Vagina (tissue), 2 donors: ENCODE results near the gene SH3RF1. TPM values are rescaled to one million over a fixed set of nuclear protein-coding genes. Genes with fewer than 3 reads are reported as not detected.
A peak's percentile ranks its signal among the peaks of the same experiment; 100 is the strongest.

Experiments
- DNase-seq, 2 donors: peaks; one replicate each; pipeline ENCODE4 v3.0.0-alpha.2; 2017; ENCODE audit errors: extremely low spot score in 2 of 2
- H3K27ac ChIP-seq: fragments of 200-600 bp; sonication (generic); one replicate; pipeline ENCODE4 v1.5.1; 2019
- H3K27me3 ChIP-seq: fragments of 200-600 bp; sonication (generic); one replicate; pipeline ENCODE4 v1.5.1; 2019
- H3K36me3 ChIP-seq, 2 donors: fragments of 200-600 bp; sonication (generic); one replicate each; pipeline ENCODE4 v1.5.1; 2017 to 2019
- H3K4me1 ChIP-seq: fragments of 200-600 bp; sonication (generic); one replicate; pipeline ENCODE4 v1.5.1; 2019
- H3K4me3 ChIP-seq, 2 donors: fragments of 200-600 bp; sonication (generic); 1 replicate in 1 of 2; 2 replicates in 1 of 2; pipeline ENCODE4 v1.5.1; 2016 to 2019
- H3K9me3 ChIP-seq: fragments of 200-600 bp; sonication (generic); one replicate; pipeline ENCODE4 v1.5.1; 2019
- POLR2A ChIP-seq, 2 donors: fragments of 450-650 bp; IDR thresholded peaks; one replicate each; pipeline ENCODE4 v1.6.1; 2017; ENCODE audit warnings: antibody characterized with exemption in 2 of 2, mild to moderate bottlenecking in 2 of 2, moderate library complexity in 2 of 2
- POLR2AphosphoS5 ChIP-seq, 2 donors: sonication (generic); formaldehyde crosslinking; IDR thresholded peaks; one replicate each; pipeline ENCODE4 v1.9.0; 2017; ENCODE audit warnings: antibody characterized with exemption in 2 of 2, mild to moderate bottlenecking in 2 of 2, low read depth in 1 of 2; ENCODE audit not compliant: insufficient read depth in 1 of 2
- intact Hi-C: fragments of 100-400 bp; cut with DNase I; formaldehyde crosslinking; loops from one replicate; pipeline ENCODE4 v1.15.1; 2023
- total RNA-seq: library from RNA; depleted of rRNA; stranded (reverse); fragments of >200 nt; gene quantifications from one replicate; pipeline ENCODE4 v1.2.3, GENCODE V29; 2016
- TF ChIP-seq, protein P1 (sequence below), 3 experiments: fragments of 450-650 bp in 2 of 3; fragments of 200-600 bp in 1 of 3; sonication (generic) in 1 of 3; IDR thresholded peaks; one replicate each; pipeline ENCODE4 v1.5.1; 2017 to 2019; ENCODE audit warnings: antibody characterized with exemption in 3 of 3, mild to moderate bottlenecking in 2 of 3, moderate library complexity in 2 of 3

Gene SH3RF1
- total RNA-seq, 1 donor from 2014 or later = 16.0 TPM

- no peak overlapping the region for H3K4me3 ChIP-seq
- no peaks in the 10 kb centered on the region for H3K9me3 ChIP-seq
- no peak for DNase-seq
- peaks cover 14% of the 10 kb centered on the region for H3K4me1 ChIP-seq
- TF ChIP-seq, protein P1, sequence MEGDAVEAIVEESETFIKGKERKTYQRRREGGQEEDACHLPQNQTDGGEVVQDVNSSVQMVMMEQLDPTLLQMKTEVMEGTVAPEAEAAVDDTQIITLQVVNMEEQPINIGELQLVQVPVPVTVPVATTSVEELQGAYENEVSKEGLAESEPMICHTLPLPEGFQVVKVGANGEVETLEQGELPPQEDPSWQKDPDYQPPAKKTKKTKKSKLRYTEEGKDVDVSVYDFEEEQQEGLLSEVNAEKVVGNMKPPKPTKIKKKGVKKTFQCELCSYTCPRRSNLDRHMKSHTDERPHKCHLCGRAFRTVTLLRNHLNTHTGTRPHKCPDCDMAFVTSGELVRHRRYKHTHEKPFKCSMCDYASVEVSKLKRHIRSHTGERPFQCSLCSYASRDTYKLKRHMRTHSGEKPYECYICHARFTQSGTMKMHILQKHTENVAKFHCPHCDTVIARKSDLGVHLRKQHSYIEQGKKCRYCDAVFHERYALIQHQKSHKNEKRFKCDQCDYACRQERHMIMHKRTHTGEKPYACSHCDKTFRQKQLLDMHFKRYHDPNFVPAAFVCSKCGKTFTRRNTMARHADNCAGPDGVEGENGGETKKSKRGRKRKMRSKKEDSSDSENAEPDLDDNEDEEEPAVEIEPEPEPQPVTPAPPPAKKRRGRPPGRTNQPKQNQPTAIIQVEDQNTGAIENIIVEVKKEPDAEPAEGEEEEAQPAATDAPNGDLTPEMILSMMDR (IDR thresholded peaks at IDR 0.05) = no peak
- TF ChIP-seq POLR2A (IDR thresholded peaks at IDR 0.05) (no peak), POLR2AphosphoS5 (IDR thresholded peaks at IDR 0.05; ENCODE audit: insufficient read depth in 1 of 2, low read depth in 1 of 2) (no peak)
- no peaks in the 10 kb centered on the region for H3K27me3 ChIP-seq
- no peaks in the 10 kb centered on the region for H3K36me3 ChIP-seq
- intact Hi-C loops = no loop called here
- H3K27ac ChIP-seq = peak overlapping the region; percentile 65
Measured at GRCh38 chr4:169080981-169081380, 189.8 kb downstream of the SH3RF1 start.

- H3K27me3 ChIP-seq = no peaks in the 10 kb centered on the region
- H3K9me3 ChIP-seq = no peaks in the 10 kb centered on the region
- DNase-seq = no peak
- H3K36me3 ChIP-seq = no peaks in the 10 kb centered on the region
- peak overlapping the region; percentile 78 for H3K27ac ChIP-seq
- H3K4me3 ChIP-seq = peak overlapping the region; percentile 15 to 35
- TF ChIP-seq POLR2A (IDR thresholded peaks at IDR 0.05) = no peak
- TF ChIP-seq, protein P1 (IDR thresholded peaks at IDR 0.05) = no peak
- TF ChIP-seq POLR2AphosphoS5 (IDR thresholded peaks at IDR 0.05; ENCODE audit: insufficient read depth in 1 of 2, low read depth in 1 of 2) = peak in 1 of 2 donors; percentile 81
- H3K4me1 ChIP-seq = peaks cover 14% of the 10 kb centered on the region
- intact Hi-C loops = no loop called here
Measured at GRCh38 chr4:169079942-169080827, 190.6 kb downstream of the SH3RF1 start.

DNA sequence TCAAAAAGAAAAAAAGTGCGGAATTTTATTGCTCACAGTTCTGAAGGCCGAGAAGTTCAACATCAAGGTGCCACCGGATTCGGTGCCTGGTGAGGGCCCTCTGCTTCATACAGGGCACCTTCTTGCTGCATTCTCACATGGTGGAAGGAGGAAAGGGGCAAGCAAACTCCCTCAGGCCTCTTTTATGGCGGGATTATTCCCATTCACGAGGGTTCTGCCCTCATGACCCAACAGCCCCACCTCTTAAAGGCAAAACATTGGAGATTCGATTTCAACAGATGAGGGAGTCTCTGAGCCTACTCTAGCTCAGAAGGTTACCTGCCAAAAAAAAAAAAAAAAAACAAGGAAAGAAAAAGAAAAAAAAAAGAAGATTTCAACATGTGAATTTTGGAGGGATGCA lies 196.6 kb downstream of the SH3RF1 start:
- Histone ChIP-seq H3K27ac (no peak overlapping the region), H3K4me1 (no peaks in the 10 kb centered on the region)
- DNase-seq = no peak

GRCh38 chr4:169071747-169072146 lies 199.0 kb downstream of the SH3RF1 start:
- TF ChIP-seq POLR2A (IDR thresholded peaks at IDR 0.05) (no peak), POLR2AphosphoS5 (IDR thresholded peaks at IDR 0.05; ENCODE audit: insufficient read depth in 1 of 2, low read depth in 1 of 2) (no peak)
- TF ChIP-seq, protein P1 (IDR thresholded peaks at IDR 0.05) = no peak
- H3K27me3 ChIP-seq = no peaks in the 10 kb centered on the region
- H3K9me3 ChIP-seq = no peaks in the 10 kb centered on the region
- H3K27ac ChIP-seq = no peak overlapping the region
- DNase-seq = no peak
- no peaks in the 10 kb centered on the region for H3K36me3 ChIP-seq
- H3K4me3 ChIP-seq = no peak overlapping the region
- intact Hi-C loops = no loop called here
- peaks cover 5% of the 10 kb centered on the region for H3K4me1 ChIP-seq

More for the DNA sequence above, 196.6 kb downstream of the SH3RF1 start:
- Histone ChIP-seq H3K27me3 (no peaks in the 10 kb centered on the region), H3K9me3 (no peaks in the 10 kb centered on the region), H3K36me3 (no peaks in the 10 kb centered on the region), H3K4me3 (no peak overlapping the region)
- intact Hi-C loops = no loop called here
- TF ChIP-seq POLR2A (IDR thresholded peaks at IDR 0.05) (no peak), POLR2AphosphoS5 (IDR thresholded peaks at IDR 0.05; ENCODE audit: insufficient read depth in 1 of 2, low read depth in 1 of 2) (no peak)
- TF ChIP-seq, protein P1 (IDR thresholded peaks at IDR 0.05) = no peak

DNA sequence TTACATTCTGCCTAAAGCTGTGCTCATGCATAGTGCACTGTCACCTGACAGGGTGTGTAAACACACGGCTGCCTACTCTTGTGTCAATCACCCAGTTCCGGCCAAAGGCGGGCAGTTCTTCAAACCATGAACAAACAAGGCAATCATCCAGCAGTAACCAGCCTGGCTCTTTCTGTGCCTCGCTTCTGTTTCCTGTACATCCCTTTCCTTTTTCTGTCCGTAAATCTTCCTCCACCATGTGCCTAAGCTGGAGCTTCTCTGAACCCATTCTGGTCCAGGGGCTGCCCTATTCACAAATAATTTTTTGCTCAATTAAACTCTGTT lies 199.9 kb downstream of the SH3RF1 start:
- Histone ChIP-seq H3K36me3 (no peaks in the 10 kb centered on the region), H3K27me3 (no peaks in the 10 kb centered on the region), H3K4me1 (peaks cover 5% of the 10 kb centered on the region), H3K4me3 (no peak overlapping the region), H3K9me3 (no peaks in the 10 kb centered on the region), H3K27ac (no peak overlapping the region)
- intact Hi-C loops = no loop called here
- TF ChIP-seq, protein P1 (IDR thresholded peaks at IDR 0.05) = no peak
- TF ChIP-seq POLR2A (IDR thresholded peaks at IDR 0.05) (no peak), POLR2AphosphoS5 (IDR thresholded peaks at IDR 0.05; ENCODE audit: insufficient read depth in 1 of 2, low read depth in 1 of 2) (no peak)
- no peak for DNase-seq
